Stimulated activated CD4-positive, alpha-beta T cell treated with anti-CD3 and anti-CD28 coated beads, Interleukin-1b, Interleukin-23, amount 100 ng/mL, for 48 hours (primary cell): ENCODE data around the gene NDUFAF3.
A peak's percentile ranks its signal among the peaks of the same experiment; 100 is the strongest.

Experiments used
- DNase-seq: peaks from one replicate; pipeline ENCODE4 v3.0.0-alpha.2; 2020

Gene NDUFAF3

DNA sequence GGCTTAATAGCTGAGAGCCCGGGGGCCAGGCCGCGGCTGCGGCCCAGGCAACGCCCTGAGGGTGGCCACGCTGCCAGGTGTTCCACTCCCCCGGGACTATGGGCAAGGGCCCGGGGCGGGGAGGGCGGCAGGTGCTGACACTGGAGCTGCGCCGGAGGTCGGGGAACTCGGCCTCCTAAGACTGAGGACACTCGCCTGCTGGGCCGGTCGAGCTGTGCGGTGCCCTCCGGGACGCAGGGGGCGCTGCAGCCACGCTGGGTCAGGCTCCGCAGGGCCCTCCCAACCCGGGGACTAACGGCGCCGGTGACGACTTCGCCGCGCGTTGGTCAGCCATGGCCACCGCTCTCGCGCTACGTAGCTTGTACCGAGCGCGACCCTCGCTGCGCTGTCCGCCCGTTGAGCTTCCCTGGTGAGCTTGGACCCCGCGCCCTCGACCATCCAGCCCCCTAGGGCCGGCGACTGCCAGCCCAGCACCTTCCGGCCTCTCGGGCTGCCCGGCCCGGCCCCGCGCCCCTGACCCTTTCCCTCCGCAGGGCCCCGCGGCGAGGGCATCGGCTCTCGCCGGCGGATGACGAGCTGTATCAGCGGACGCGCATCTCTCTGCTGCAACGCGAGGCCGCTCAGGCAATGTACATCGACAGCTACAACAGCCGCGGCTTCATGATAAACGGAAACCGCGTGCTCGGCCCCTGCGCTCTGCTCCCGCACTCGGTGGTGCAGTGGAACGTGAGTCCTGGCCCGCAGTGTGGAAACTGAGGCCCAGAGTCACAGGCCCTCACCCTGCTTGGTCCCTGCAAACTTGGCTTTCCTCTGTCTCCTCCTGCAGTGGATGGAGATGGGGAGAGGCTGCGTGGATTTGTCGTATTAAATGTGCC is at the start of gene NDUFAF3:
Gene NDUFAF3 (plus strand): TSS at position 309 of the 875 bp plus-strand sequence. CDS start 24 bp downstream, at position 333.
- DNase-seq, result peak; percentile 94

GRCh38 chr3:48974076-48974864 is 47.7 kb upstream of the NDUFAF3 start:
- no peak for DNase-seq

DNA sequence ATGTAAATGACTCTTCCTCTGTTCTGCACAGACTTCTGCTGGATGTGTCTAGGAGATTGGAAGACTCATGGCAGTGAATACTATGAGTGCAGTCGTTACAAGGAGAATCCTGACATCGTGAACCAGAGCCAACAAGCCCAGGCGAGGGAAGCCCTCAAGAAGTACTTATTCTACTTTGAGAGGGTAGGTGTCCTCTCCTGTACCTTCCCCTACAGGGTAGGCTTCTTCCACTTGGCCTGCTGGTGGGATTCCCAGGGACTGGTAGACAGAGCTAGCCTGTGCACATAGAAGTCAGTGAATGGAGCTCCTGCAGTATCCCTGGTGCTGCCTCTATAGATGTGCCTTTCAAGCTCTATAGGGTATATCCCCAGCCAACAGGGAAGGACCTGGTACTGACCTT is 42.5 kb upstream of the NDUFAF3 start:
- DNase-seq, result no peak

- DNase-seq, result no peak
Measured at GRCh38 chr3:48980295-48980694, 41.6 kb upstream of the NDUFAF3 start.

DNA sequence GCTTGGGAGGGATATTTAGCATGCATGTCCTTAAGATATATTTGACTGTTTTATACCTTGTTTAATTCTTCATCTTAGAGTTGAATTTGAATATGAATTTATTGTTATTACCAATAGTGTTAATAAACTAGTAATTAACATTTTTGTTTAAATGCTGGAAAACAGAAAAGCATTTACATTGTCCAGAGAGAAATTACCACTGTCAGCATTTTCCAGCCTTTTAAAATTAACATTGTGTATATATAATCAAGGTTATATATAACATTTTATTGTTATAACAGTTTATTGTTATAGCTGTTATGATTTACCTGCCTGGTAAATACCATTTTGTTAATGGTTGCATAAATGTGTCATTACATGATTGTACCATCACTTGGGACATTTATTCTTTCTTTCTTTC is 39.9 kb upstream of the NDUFAF3 start:
- no peak for DNase-seq

- DNase-seq, result no peak
Measured at GRCh38 chr3:48982686-48983085, 39.2 kb upstream of the NDUFAF3 start.

DNA sequence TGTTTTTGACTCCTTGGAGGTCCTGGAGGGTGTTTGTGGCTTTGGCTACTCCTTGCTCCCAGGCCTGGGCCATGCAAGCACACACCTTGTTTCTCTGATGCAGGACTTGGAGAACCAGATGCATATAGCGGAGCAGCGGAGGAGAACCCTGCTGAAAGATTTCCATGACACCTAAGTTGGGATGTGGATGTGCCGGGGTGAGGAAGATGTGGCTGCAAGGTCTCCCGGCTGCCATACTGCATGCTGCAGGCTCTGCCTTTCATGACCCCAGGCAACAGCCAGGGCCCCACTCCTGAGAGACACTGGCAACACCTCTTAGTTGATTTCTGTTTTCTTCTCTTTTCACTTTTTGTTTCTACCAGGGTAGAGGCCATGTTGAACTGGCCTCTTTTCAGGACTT is 38.8 kb upstream of the NDUFAF3 start:
- DNase-seq, result no peak

- DNase-seq, result no peak
Measured at GRCh38 chr3:48984663-48985062, 37.3 kb upstream of the NDUFAF3 start.

DNA sequence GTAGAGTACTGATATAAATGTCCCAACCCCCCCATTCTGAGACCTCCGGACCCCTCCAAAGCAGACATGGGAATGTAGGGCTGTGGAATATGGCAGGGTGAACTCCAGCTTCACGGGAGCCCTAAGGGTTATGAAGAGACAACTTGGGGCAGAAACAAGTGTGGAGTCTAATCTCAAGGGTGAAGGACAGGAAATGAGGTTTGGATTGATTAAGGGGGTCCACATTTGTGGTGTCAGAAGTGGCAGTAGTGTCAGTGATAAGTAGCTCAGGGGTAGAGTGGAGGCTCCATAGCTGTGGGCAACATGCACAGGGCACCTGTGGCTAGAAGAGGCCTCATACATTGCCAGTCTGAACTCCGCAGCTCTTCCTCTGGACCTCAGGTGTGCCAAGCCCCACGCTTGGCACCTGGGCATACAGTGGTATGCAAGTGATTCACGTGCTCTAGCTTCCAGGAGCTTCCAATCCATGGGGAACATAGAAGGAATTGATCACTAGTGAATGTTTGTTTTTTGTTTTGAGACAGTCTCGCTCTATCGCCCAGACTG is 36.0 kb upstream of the NDUFAF3 start:
- DNase-seq, result no peak

DNA sequence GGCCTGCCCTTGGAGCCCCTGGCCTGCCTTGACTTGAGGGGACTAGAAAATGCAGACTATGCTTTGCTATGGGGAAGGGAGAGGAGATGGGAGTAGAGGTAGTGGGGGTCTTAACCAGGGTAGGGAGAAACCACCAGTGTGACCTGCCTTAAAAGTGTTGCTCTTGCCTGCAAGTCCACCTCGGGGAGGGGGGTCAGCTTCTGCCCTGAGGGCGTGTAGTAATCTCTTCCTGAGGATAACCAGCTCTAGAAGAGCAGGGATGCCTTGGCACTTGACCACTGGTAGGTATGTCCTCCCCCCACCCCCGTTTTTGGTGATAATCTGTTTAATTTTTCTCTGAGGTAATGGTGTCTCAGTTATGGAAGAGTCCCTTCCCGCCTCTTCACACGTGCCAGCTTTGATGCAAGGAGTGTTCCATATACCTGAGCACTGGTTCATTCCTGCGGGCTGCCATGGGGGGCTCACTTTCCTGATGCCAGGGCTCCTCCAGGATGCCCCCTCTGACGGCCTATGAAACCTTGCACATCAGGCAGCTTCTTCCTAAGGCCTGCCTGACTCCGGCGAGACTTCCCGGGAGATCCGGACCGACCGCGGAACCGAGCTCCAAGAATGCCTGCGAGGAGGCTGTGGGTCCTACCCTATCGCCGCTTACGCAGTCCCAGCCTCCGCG is 32.7 kb upstream of the NDUFAF3 start:
- DNase-seq, result no peak

- DNase-seq, result peak; percentile 80
Measured at GRCh38 chr3:48989796-48990635, 31.9 kb upstream of the NDUFAF3 start, which contains the start of gene P4HTM. P4HTM (plus strand) TSS chr3:48990241; CDS start chr3:48990257, 16 bp downstream.

GRCh38 chr3:48990636-48991469 is 31.1 kb upstream of the NDUFAF3 start:
- peak; percentile 34 for DNase-seq

DNA sequence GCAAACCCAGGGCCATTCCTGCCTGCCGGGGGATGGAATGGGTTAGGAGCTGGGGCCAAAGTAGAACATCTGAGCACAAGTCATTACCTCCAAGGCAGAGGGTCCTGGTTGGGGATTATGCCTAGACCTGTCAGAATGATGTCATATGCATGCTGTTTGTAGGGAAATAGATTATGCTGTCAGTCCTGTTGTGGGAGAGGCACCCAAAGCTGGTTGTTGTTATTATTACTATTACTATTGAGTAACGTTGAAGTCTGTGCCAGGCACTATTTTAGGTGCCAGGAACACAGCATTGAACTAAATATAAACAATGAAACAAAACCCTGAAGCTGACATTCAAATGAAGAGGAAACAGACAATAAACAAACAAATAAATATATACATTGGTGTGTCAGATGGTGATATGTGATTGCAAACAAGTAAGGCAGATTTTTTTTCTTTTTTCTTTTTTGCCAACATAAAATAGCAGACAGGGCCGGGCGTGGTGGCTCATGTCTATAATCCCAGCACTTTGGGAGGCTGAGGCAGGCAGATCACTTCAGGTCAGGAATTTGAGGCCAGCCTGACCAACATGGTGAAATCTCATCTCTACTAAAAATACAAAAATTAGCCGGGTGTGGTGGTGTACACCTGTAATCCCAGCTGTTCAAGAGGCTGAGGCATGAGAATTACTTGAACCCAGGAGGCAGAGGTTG is 29.9 kb upstream of the NDUFAF3 start:
- no peak for DNase-seq

DNA sequence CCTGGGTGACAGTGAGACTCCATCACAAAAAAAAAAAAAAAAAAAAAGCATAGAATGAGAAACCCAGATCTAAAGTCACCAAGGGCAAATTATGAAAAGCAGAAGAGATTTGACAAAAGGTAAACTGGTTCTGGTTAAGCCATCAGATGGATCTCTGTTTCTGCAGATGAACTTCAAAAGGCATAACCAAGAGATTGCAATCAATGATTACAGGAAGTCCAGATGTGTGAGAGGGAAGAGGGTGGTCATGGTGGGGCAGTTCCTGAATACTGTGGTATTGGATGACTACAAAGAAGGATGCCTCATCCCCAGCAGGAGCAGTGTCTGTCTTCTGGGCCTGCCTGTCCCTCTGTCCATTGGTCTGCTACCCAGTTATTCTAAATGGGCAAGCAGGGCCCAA is 28.1 kb upstream of the NDUFAF3 start:
- DNase-seq, result no peak

DNA sequence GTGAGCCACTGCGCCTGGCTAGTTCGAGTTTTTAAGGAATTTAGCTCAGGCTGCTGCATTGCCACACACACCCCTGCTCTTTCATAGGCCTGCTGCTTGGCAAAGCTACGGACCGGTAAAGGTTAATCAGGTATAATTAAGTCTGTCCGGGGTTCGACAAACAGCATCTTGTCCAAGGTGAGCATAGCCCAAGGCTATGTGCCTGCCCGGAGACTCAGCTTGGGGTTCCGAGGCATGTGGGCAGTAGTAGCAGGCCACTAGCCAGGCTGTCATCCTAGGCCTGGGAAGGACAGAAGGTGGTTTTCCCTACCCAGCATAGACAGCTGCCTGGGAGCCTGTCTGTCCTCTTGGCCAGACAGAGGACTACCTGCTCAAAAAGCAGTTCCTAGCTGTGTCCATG is 25.3 kb upstream of the NDUFAF3 start:
- DNase-seq, result no peak

DNA sequence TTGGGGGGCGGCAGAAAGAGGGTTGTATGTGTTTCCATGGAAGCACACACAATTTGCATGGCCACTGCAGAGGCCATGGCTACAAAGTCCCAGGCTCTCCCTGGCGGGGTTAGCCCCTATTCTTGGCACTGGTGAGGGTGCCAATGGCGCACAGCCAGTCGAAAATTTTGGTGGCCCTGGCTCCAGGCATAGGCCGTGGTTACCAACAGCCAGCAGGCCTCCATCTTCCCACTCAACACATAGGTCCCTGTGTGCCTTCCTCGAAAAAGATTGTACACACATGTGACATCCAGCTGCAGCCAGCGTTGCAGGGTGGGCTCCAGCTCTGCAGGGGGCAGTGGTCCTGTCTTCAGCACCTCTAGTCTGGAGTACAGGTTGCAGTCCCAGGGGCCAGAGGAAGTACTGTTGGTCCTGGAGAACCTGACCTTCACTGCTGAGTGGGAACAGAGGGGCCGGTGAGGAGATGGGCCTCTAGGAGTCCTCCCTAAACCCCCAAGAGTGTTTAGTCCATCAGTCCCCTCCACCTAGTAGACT is 24.8 kb upstream of the NDUFAF3 start:
- no peak for DNase-seq

GRCh38 chr3:48997714-48998637 is 23.9 kb upstream of the NDUFAF3 start:
- no peak for DNase-seq

DNA sequence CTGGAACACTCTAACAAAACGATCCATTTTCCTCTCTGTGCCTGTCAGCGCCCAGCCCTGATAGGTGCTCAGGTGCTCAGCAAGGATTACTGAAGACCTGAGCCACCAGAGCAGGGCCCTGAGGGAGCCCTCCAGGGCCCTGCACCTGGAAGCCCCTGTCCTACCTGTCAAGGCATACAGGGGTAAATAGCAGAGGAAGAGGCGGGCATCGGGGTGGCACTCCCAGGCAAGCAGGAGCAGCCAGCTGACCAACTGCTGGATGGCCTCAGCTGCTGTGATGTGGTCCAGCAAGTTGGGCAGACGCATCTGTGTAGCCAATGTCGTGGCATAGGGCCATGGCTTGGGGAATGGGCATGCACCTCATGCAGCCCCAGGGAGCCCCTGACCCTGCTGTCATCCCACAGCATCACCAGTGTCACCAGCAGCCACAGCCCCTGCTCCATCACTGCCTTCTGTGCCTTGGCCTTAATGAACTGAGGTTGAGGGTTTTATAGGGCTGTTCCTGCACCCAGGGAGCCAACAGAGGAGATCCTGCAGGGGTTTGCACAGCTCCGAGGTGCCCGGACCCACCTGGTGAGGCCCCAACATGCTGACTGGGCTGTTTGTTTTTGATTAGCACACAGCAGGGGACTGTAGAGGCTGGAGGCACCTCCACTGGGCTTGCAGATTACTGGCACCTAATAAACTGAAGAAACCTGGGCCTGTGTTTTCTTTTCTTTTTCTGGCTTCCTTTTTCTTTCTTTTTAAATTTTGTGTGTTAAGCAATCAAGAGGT is 22.6 kb upstream of the NDUFAF3 start:
- DNase-seq, result no peak
